Measurements from ENCODE around the gene RTEL1.

DNA sequence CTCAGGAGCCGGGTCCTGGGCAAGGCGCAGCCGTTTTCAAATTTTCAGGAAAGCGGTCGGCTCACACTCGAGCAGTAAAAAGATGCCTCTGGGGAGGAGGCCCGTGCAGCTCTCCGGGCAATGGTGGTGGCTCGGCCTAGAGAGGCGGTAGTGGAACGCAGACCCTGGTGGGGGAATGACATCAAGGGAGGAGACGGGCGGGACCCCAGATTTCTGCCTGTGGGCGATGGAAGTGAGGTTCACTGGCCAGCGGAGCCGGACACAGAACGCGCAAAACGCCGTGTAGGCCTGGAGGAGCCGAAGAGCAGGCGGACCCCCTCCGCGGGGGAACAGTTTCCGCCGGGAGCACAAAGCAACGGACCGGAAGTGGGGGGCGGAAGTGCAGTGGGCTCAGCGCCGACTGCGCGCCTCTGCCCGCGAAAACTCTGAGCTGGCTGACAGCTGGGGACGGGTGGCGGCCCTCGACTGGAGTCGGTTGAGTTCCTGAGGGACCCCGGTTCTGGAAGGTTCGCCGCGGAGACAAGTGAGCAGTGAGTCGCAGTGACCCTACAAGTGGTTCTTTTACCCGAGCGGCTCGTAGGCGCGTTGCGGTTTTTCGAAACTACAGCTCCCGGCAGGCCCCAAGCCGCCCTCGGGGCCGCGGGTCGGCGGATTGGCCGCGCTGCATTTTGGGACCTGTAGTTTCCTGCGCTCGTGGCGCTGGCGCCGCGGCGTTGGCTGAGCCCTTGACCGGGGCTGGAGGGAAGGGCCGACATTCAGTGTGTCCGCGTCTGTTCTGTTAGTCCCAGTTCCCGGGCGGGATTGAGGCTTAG lies at the start of gene RTEL1:
- TF ChIP-seq, protein P1, sequence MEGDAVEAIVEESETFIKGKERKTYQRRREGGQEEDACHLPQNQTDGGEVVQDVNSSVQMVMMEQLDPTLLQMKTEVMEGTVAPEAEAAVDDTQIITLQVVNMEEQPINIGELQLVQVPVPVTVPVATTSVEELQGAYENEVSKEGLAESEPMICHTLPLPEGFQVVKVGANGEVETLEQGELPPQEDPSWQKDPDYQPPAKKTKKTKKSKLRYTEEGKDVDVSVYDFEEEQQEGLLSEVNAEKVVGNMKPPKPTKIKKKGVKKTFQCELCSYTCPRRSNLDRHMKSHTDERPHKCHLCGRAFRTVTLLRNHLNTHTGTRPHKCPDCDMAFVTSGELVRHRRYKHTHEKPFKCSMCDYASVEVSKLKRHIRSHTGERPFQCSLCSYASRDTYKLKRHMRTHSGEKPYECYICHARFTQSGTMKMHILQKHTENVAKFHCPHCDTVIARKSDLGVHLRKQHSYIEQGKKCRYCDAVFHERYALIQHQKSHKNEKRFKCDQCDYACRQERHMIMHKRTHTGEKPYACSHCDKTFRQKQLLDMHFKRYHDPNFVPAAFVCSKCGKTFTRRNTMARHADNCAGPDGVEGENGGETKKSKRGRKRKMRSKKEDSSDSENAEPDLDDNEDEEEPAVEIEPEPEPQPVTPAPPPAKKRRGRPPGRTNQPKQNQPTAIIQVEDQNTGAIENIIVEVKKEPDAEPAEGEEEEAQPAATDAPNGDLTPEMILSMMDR (IDR thresholded peaks at IDR 0.05; ENCODE audit: low read depth, low read length, poor library complexity, severe bottlenecking) = no peak
- TF ChIP-seq EZH2phosphoT487 (IDR thresholded peaks at IDR 0.05; ENCODE audit: borderline replicate concordance, low read length) = no peak

All from DOHH2 (cell line).